ENCODE measurements around the gene TCEAL3.
A peak's percentile ranks its signal among the peaks of the same experiment; 100 is the strongest.

The TCEAL3 gene

DNA sequence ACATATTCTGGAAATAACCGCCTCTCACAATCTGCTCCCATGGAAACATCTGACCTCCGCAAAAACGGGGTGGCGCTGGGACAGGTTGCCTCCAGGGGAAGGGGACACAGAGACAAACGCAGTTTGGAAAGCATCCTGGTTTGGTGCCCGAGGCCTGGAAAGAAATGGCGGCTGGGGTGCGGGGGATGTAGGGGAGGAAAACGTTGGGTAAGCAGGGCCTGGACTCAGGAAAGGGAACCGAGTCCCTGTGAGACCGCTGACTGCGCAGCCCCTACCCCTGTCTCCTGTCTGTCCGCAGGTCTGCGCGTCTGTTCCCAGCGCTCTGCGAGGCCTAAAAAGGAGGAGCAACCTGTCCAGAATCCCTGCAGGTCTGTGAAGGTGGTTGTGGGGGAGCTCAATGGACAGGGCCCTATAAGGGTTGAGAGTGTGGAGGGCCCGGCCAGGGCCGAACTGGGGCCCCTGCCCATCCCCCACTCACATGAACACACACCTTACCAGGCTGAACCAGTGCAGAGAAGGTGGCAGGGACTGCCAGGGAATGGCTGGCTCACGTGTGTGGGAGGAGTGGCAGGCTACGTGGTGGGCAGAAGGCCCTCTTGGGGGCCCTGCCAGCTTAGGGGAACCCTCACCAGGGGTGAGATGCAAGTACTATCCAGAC, 672 bp downstream of the TCEAL3 start:
- TF ChIP-seq, protein P1, sequence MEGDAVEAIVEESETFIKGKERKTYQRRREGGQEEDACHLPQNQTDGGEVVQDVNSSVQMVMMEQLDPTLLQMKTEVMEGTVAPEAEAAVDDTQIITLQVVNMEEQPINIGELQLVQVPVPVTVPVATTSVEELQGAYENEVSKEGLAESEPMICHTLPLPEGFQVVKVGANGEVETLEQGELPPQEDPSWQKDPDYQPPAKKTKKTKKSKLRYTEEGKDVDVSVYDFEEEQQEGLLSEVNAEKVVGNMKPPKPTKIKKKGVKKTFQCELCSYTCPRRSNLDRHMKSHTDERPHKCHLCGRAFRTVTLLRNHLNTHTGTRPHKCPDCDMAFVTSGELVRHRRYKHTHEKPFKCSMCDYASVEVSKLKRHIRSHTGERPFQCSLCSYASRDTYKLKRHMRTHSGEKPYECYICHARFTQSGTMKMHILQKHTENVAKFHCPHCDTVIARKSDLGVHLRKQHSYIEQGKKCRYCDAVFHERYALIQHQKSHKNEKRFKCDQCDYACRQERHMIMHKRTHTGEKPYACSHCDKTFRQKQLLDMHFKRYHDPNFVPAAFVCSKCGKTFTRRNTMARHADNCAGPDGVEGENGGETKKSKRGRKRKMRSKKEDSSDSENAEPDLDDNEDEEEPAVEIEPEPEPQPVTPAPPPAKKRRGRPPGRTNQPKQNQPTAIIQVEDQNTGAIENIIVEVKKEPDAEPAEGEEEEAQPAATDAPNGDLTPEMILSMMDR (IDR thresholded peaks at IDR 0.05; ENCODE audit: low read depth, low read length): no peak
- in situ Hi-C loops (cut with HindIII; ENCODE audit: low sequenced_read_pairs): no loop called here
- H3K4me3 ChIP-seq (ENCODE audit: low read depth, low read length): peak overlapping the region; percentile 66
- DNase-seq (ENCODE audit: low read depth, low spot score): no peak

GRCh38 chrX:103610282-103610681, 2.5 kb downstream of the TCEAL3 start:
- no peak overlapping the region for H3K4me3 ChIP-seq (ENCODE audit: low read depth, low read length)
- DNase-seq (ENCODE audit: low read depth, low spot score): no peak
- in situ Hi-C loops (cut with HindIII; ENCODE audit: low sequenced_read_pairs): no loop called here
- TF ChIP-seq, protein P1 (IDR thresholded peaks at IDR 0.05; ENCODE audit: low read depth, low read length): no peak

GRCh38 chrX:103613362-103613890, 5.7 kb downstream of the TCEAL3 start:
- TF ChIP-seq, protein P1 (IDR thresholded peaks at IDR 0.05; ENCODE audit: low read depth, low read length): no peak
- no peak overlapping the region for H3K4me3 ChIP-seq (ENCODE audit: low read depth, low read length)
- peak; percentile 13 for DNase-seq (ENCODE audit: low read depth, low spot score)
- in situ Hi-C loops (cut with HindIII; ENCODE audit: low sequenced_read_pairs): no loop called here

DNA sequence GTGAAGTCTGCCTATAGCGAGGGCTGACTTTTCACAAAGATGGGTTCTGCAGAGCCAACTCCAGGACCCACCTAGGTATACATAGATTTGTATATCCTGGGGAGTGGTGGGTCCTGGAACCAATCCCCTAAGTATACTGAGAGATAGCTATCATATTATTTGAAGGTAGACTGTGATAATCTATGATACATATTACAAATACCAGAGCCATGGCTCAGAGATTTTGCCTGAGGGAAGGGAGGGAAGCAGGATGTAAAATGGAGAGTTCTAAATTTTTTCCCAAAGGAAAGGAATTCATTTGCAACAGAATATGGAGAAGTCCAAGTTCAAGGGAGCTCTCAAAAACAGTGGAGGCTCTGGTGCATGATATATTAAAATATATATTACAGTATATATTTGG, 7.2 kb downstream of the TCEAL3 start:
- in situ Hi-C loops (cut with HindIII; ENCODE audit: low sequenced_read_pairs): no loop called here
- DNase-seq (ENCODE audit: low read depth, low spot score): no peak
- H3K4me3 ChIP-seq (ENCODE audit: low read depth, low read length): no peak overlapping the region
- TF ChIP-seq, protein P1 (IDR thresholded peaks at IDR 0.05; ENCODE audit: low read depth, low read length): no peak

GRCh38 chrX:103615781-103616371, 8.1 kb downstream of the TCEAL3 start:
- TF ChIP-seq, protein P1 (IDR thresholded peaks at IDR 0.05; ENCODE audit: low read depth, low read length): no peak
- in situ Hi-C loops (cut with HindIII; ENCODE audit: low sequenced_read_pairs): no loop called here
- no peak overlapping the region for H3K4me3 ChIP-seq (ENCODE audit: low read depth, low read length)
- DNase-seq (ENCODE audit: low read depth, low spot score): peak; percentile 21

GRCh38 chrX:103616676-103617186, 9.0 kb downstream of the TCEAL3 start:
- no peak for DNase-seq (ENCODE audit: low read depth, low spot score)
- H3K4me3 ChIP-seq (ENCODE audit: low read depth, low read length): no peak overlapping the region
- TF ChIP-seq, protein P1 (IDR thresholded peaks at IDR 0.05; ENCODE audit: low read depth, low read length): no peak
- in situ Hi-C loops (cut with HindIII; ENCODE audit: low sequenced_read_pairs): no loop called here

Data from astrocyte of the spinal cord (primary cell).